HG02678 (cell line): ENCODE measurements around the gene ASZ1.
A peak's percentile ranks its signal among the peaks of the same experiment; 100 is the strongest.
"Not testable (repeated sequence)": the region's sequence is repeated elsewhere in the genome, so short reads cannot be mapped to it uniquely, and the experiment has no call there.

Experiments
- ATAC-seq: cut with Tn5 transposase; IDR thresholded peaks from one replicate; pipeline ENCODE4 v1.9.1; 2021; ENCODE audit warnings: mild to moderate bottlenecking, moderate library complexity; ENCODE audit not compliant: unreplicated experiment

Gene ASZ1, protein sequence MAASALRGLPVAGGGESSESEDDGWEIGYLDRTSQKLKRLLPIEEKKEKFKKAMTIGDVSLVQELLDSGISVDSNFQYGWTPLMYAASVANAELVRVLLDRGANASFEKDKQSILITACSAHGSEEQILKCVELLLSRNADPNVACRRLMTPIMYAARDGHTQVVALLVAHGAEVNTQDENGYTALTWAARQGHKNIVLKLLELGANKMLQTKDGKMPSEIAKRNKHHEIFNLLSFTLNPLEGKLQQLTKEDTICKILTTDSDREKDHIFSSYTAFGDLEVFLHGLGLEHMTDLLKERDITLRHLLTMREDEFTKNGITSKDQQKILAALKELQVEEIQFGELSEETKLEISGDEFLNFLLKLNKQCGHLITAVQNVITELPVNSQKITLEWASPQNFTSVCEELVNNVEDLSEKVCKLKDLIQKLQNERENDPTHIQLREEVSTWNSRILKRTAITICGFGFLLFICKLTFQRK

DNA sequence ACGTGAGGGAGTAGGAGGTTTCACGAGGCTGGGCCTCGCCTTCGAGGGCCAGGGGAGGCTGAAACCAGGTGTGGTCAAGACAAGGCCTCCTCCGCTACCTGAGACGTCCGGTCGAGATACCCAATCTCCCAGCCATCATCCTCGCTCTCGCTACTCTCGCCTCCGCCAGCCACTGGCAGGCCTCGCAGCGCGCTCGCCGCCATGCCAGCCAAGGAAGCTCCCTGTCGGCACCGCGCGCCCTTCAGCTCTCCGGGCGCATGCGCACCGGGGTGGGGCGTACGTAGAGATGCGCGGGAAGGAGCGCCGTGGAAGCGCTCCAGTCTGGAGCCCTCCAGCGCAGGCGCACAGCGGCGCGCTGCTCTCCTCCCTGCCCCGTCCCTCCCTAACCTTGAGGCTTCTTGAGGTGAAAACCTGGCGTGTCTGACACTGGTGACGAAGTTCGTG is at the start of gene ASZ1:
ASZ1 (minus strand) TSS at position 236 of the 444 bp plus-strand sequence; CDS start at position 203, 33 bp downstream.
- no peak for ATAC-seq

DNA sequence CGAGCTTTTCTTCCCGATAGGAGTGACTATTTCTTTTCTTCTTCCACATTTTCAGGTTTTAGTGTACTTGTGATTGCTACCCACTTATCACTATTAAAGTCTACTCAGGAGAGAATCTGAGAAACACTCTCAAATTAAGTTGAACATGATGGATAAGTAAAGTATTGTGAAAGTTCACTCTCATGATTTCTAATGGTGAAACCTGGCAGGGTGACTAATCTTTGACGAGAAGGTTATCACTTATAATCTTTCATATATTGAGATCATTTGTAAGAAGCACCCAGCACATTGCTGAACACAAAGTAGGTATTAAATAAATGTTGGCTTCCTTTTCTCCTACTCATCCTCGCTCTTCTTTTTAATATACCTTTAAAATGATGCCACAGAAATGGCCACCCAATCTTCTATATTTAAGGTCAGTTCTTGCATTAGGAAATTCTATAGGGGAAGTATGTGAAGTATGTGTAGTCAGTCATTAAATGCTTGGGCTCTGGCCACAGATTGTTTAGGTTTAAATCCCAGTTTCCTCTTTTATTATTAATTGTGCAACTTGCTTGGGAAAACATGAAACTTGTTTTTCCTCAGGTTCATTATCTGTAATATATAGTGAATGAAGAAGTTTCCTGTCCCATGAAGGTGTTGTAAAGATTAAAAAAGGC is 49.4 kb upstream of the ASZ1 start:
- no peak for ATAC-seq

DNA sequence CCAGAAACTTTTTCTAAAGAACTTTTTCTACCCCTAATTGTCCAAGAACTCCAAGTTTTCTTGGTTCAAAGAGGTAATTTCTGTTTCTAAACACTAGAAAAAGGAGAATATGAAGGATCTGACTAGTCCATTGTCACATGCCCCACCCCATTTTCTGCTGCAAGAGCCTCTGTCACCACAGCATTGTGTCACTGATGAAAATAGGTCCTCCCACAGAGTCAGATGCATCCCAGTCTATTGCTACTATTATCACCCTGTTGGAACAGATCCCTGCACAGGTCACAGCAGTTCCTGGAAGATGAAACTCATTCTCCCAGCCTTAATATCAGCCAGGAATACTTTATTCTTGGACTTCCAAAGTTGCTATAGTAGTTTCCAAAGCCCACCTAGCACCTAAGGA is 45.0 kb upstream of the ASZ1 start:
- ATAC-seq = no peak

DNA sequence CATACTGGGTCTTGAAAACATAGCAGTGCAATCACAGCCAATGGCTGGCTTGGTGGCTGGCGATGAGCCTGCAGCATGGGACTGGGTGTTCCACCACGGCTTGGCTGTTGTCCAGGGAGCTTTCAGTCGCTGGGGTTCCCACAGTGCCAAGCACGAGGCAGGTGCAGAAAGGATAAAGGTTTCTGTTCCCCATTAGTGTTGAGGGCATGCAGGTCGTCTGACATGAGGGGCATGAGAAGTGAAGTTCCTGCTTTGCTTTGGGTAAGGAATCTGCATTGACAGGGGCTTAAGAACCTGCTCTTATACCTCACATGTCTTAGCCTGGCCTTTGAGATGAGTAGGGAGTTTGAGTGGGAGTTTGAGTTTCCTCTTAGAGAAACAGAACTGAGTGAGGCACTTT is 43.5 kb upstream of the ASZ1 start:
- ATAC-seq = peak; percentile 57

DNA sequence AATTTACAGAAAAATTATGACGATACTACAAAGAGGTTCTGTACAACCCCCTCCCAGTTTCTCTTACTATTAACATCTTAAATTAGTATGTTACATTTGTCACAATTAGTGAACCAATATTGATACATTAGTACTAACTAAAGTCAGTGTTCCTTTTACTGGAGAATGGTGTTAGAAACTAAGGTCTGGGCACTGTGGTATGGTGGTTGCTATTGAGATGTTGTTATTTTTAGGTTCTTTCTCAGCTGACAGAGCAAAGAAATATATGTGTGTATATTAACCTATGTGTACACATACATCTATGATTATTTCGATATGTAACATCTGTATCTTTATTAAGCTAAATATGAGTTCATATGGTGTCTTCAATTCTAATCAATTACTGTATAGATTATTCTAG is 40.9 kb upstream of the ASZ1 start:
- ATAC-seq = no peak

DNA sequence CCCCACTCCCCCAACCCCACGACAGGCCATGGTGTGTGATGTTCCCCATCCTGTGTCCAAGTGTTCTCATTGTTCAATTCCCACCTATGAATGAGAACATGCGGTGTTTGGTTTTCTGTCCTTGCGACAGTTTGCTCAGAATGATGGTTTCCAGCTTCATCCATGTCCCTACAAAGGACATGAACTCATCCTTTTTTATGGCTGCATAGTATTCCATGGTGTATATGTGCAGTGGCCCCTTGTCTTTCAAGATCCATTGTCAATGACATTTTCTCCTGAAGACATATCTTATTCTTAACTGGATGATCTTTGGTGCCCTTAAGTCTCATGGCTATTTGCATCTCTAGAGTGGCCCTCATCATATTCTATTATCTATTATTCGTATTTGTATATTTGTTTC is 33.5 kb upstream of the ASZ1 start:
- not testable (repeated sequence) for ATAC-seq

DNA sequence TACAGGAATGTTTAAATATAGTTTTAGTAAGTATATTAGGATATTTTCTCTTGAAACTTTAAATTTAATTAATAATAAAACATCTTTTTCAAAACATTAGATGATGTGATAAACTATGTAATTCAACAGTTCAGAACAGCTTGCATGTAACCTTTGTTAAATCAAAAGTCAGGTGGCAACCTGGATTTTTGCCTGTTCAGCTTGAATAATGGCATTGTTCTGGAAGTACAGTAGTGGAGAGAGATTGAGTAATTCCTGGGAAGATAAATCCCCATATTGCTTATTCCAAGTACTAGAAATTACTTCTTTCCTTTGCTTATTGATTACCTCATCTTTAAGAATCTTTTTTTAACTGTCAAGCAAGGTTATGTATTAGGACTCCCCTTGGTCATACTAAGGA is 32.4 kb upstream of the ASZ1 start:
- no peak for ATAC-seq

DNA sequence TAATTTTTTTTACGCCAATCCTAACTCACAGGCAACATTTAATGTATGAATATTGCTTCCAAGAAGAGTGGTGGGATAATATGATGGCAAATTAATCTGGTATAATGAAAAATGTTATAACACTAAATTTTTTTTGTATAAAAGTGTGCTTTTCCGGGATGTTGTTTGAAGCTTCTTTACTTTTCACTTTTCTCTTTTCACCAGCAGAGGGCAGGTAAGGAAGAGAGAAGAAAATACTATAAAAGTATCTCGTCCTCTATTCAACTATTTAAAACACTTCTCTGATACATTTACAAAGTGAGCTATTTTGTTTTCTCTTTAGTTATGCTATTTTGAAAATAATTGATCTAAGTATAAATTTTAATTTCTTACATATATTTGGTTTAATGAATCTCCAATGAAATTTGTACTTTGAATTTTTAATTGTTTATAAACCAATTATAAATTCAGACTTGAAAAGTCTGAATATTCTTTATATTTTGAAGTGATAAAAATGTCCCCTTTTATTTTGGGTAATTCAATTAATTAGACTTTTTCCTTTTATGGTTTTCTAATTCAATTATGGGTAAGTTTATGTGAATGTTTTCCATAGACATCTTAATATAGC is 31.8 kb upstream of the ASZ1 start:
- ATAC-seq = no peak

DNA sequence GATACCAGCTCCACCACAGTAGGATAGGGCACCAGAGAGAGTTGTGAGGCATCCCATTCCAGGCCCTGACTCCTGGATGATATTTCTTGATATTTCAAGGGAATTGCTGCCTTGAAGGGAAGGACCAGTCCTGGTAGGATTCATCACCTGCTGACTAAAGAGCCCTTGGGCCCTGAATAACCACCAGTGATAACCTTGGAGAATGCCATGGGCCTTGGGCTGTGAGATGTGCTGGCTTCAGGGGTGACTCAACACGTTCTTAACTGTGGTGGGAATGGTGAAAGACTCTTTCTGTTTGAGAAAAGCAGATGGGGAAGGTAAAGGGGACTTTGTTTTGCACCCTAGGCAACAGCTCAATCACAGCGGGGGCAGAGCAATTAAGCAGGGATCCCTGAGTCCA is 21.4 kb upstream of the ASZ1 start:
- ATAC-seq = no peak

DNA sequence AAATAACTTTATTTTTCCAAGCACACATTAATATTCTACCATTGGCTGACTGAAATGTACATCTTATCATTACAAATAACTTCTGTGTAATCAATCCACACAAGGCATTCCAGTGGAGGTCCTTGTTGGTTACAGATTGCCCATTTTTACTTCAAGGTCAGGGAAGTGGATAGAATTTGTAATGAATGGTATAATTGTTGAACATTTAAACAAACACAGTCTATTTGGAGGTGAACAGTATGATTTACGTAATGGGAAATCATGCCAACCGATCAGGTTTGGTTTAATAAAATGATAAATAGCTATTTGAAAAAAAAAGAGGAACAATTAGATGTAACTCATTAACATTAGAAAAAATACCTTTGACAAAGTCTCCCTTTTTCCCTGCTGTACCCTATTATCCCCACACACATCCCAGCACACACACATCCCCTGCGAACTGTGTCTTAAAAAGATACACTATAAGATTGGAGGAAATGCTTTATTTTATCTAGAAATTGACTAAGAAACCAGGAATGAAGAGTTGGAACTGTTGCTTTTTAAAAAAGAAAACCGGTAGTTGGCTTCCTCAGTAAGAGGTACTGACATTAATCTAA is 19.0 kb upstream of the ASZ1 start:
- ATAC-seq = no peak

DNA sequence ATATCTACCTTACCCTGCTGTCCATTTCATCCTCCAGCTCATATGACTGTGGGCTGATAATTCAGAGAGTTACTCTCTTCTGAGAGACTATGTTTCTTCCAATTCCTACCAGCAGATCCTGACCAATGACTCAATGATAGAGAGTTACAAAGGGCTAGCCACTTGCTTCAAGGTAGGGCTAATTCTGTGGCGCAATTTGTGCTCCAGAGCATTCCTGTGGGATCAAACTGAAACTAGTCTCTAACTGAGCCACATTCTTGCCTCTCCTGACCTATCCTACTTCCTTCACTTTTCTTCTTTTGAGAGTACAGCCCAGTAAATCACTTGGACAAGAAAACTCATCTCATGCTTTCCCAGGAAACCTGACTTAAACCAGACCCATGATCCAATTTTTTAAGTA is 17.9 kb upstream of the ASZ1 start:
- ATAC-seq = no peak

DNA sequence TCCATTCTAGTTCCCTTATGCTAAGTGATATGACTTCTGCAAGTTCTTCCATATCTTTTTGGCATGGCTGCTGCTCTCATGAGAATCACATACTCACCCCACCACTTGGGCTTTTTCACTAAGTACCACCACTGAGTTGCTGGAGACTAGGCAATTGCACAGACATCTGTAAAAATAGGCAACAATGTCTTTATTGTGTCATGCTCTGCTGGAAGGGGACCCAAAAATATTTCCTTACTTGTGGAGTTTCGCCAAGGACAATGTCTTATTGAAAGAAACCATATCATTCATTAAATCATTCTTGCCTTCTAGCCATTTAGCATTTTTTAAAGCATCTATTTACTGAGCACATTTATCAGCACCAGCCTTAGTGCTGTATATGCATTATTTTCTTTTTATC is 17.4 kb upstream of the ASZ1 start:
- no peak for ATAC-seq

DNA sequence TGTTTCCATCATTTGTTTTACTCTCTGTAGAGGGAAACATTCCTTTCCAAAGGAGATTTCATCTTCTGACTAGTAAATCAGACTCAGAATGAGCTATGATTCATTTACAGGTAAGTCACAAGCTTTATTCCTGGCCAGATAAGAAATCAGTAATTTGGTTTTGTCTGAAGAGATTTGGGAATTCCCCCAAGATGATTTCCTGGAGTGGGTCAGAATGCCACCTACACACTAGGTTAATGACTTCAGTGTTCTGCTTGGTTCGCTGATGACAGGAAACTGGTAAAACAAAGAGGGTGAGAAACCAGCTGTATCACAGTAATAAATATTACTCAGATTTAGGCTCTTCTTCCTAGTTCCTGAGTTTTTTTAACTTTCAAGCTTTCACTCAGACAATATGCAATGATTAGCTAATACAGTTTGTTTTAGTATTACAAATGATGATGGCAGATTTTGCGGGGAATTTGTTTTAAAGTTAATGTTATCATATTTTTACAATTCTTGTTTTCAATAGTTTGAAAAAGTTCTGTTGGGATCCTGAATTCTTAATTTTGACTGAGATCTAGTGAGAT is 8.3 kb upstream of the ASZ1 start:
- peak; percentile 98 for ATAC-seq

DNA sequence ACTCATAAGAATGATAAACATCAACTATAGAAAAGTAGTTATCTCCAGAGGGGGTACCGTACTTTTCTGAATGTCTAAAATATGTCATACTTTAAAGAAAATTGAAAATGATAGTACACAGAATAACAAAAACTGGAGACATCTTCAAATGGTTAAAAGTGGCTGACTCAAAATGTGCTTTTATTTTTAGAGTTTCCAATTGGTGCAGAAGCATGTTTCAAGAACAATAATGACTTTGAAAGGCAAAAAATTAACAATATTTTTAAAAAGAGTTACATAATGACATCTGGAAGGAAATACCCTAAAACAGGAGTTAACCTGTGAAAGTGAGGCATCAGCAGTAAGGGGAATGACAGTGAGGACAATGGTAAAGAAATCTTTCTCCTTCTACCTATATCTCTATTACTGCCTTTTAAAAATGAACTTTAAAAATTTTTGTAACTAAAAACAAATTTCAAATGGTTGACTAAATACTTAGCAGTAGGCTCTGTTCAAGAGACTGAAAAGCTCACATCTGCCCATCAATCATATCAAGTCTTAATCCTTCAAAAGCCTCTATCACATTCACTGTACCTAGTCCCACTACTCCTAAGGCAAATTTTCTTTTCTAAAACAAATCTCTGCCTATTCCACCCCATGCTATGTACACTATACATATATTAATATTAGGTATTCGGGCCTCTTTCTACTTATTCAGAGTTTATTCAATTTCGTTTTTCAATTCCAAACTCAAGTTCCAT is 3.0 kb downstream of the ASZ1 start:
- ATAC-seq = peak; percentile 83

DNA sequence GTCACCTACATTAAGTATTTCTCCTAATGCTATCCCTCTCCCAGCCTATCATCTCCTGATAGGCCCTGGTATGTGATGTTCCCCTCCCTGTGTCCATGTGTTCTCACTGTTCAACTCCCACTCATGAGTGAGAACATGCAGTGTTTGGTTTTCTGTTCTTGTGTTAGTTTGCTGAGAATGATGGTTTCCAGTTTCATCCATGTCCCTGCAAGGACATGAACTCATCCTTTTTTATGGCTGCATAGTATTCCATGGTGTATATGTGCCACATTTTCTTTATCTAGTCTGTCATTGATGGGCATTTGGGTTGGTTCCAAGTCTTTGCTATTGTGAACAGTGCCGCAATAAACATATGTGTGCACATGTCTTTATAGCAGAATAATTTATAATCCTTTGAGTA is 12.7 kb downstream of the ASZ1 start:
- ATAC-seq = not testable (repeated sequence)

DNA sequence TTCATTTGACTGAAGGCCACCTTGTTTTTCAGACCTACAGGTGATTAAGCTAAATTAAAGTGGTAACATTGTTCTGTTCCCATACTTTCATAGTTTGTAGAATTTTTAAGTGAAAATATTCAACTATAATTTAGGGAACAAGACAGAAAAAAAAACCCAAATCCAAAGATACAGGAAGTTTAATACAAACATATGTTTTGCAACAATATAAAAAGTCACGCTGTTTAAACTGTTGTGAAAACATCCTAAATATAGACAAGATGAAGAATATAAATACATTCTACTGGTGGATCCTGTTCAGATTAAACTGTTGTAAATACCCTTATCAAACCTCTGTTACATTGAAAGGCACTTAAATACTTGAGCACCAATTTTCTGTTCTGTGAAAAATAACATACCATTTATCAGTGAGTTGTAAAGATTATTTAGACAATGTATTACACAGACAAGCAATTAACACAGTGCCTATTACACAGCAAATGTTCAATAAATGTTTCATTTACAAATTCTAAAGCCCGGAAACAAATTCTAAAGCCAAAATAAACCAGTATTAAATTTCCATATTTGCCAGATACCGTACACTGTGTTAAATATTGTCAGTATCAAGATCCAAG is 14.2 kb downstream of the ASZ1 start:
- ATAC-seq = no peak

DNA sequence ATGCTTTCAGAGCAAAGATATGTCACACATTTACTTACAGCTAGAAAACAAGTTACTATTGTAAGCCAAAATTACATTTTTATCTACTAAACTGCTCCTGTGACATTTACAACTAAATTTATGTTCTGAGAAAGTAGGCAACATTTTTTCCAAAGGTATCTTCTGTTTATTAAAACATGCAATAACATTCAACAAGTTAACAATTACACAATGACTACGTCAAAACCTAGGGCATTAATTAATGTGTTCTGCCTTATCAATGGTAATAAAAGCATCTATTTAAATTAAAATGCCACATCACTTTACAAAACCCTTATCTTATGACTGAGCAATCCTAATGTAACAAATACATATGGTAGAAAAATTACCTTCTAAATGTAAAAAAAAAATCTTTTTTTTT is 14.9 kb downstream of the ASZ1 start:
- no peak for ATAC-seq

DNA sequence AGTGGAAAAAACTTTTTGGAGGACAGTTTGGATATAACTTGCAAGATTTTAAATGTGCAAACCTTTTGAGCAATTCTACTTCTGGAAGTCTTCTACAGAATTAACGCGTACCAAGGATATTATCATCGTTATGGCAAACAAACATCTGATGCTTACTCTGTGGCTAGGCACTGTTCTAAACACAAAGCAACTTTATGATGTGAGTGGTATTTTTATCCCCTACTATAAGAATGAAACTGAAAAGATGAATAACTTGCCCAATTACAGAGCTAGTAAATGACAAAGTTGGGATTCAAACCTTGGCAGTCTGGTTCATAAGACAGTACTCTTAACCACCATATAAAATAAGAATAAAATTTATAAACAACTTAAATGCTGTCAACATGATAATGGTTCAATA is 15.8 kb downstream of the ASZ1 start:
- no peak for ATAC-seq

DNA sequence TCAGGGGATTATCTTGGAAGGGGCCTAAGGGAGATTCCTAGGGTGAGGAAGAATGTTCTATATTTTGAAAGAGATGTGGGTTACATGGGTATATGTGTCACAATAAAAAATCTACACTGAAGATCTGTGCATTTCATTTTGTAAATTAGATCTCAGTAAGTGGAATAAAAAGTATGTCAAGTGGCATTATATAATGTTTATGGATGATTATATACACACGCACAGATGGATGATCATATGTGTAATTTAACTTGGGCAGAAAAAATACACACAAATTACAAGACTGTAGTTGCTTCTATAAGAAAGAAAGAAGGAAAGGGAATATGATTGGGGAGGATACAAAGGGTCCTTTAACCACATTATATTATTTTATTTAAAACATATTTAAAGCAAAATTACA is 18.5 kb downstream of the ASZ1 start:
- ATAC-seq = no peak

DNA sequence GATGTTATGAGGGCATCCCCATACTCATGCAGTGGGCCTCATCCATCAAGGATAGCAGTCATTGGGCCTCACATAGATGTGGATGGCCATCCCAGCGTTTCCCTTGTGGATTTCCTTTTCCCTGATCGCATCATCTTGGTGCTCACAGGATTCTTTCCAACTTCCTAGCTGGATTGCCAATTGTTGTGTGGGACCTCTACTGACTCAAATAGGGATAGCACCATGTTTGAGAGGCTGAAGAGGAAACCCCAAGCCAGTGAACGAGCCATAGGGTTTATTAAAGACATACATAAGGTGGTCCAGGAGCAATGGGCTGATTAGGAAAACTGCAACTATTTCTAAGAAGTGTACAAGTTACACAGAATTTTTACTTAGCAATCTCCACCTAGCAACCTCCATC is 21.8 kb downstream of the ASZ1 start:
- ATAC-seq = no peak
